ENCODE results near the gene CSN1S1.

GRCh38 chr4:69986663-69987062 lies 55.8 kb downstream of the CSN1S1 start:
- TF ChIP-seq POLR2A (IDR thresholded peaks at IDR 0.05) (no peak), CTCF (IDR thresholded peaks at IDR 0.05) (no peak)

All from Peyer's patch (tissue), 4 donors.